NCI-H524 (cell line): ENCODE measurements around the gene CBX6.

Source experiments
- DNase-seq, 2 experiments: peaks; one replicate each; lab custom pipeline; 2025; lab: John Stamatoyannopoulos, UW

The CBX6 gene

GRCh38 chr22:38840129-38840528 is 31.9 kb downstream of the CBX6 start:
- DNase-seq = no peak

- no peak for DNase-seq
Observed at GRCh38 chr22:38839686-38840085, 32.3 kb downstream of the CBX6 start.

GRCh38 chr22:38837414-38837928 is 34.5 kb downstream of the CBX6 start:
- no peak for DNase-seq

GRCh38 chr22:38835888-38836301 is 36.1 kb downstream of the CBX6 start:
- no peak for DNase-seq

GRCh38 chr22:38834991-38835390 is 37.0 kb downstream of the CBX6 start:
- no peak for DNase-seq

- DNase-seq = peak in 1 of 2 experiments; percentile 48
Observed at GRCh38 chr22:38834215-38834953, 37.6 kb downstream of the CBX6 start.

GRCh38 chr22:38833061-38833460 is 39.0 kb downstream of the CBX6 start:
- no peak for DNase-seq

- peak in 1 of 2 experiments; percentile 61 for DNase-seq
Observed at GRCh38 chr22:38832005-38832978, 39.7 kb downstream of the CBX6 start.

- DNase-seq = no peak
Observed at GRCh38 chr22:38831166-38831945, 40.7 kb downstream of the CBX6 start.

GRCh38 chr22:38830845-38831108 is 41.2 kb downstream of the CBX6 start:
- no peak for DNase-seq

GRCh38 chr22:38830026-38830844 is 41.8 kb downstream of the CBX6 start:
- DNase-seq = peak in 1 of 2 experiments; percentile 38

- no peak for DNase-seq
Observed at GRCh38 chr22:38829485-38829884, 42.5 kb downstream of the CBX6 start.

- DNase-seq = no peak
Observed at GRCh38 chr22:38828616-38829205, 43.3 kb downstream of the CBX6 start.

GRCh38 chr22:38828191-38828590 is 43.8 kb downstream of the CBX6 start:
- DNase-seq = peak; percentile 78 to 91

- DNase-seq = no peak
Observed at GRCh38 chr22:38827510-38827909, 44.5 kb downstream of the CBX6 start.

GRCh38 chr22:38826801-38827200 is 45.2 kb downstream of the CBX6 start:
- no peak for DNase-seq

GRCh38 chr22:38826386-38826785 is 45.6 kb downstream of the CBX6 start:
- no peak for DNase-seq

GRCh38 chr22:38824585-38824984 is 47.4 kb downstream of the CBX6 start:
- DNase-seq = no peak

- no peak for DNase-seq
Observed at GRCh38 chr22:38823637-38824036, 48.4 kb downstream of the CBX6 start.

- no peak for DNase-seq
Observed at GRCh38 chr22:38823076-38823475, 48.9 kb downstream of the CBX6 start.

GRCh38 chr22:38820020-38820419 is 52.0 kb downstream of the CBX6 start:
- peak in 1 of 2 experiments; percentile 72 for DNase-seq
